SH-SY5Y (cell line): ENCODE results near the gene NCLN.

Experiments used
- GATA2 ChIP-seq: IDR thresholded peaks from 2 replicates; pipeline ENCODE4 v1.6.1; 2011; ENCODE audit warnings: mild to moderate bottlenecking, low read depth, low read length
- GATA3 ChIP-seq: IDR thresholded peaks from 2 replicates; pipeline ENCODE4 v1.6.1; 2011; ENCODE audit warnings: low read depth, mild to moderate bottlenecking, low read length, moderate library complexity

NCLN gene

DNA sequence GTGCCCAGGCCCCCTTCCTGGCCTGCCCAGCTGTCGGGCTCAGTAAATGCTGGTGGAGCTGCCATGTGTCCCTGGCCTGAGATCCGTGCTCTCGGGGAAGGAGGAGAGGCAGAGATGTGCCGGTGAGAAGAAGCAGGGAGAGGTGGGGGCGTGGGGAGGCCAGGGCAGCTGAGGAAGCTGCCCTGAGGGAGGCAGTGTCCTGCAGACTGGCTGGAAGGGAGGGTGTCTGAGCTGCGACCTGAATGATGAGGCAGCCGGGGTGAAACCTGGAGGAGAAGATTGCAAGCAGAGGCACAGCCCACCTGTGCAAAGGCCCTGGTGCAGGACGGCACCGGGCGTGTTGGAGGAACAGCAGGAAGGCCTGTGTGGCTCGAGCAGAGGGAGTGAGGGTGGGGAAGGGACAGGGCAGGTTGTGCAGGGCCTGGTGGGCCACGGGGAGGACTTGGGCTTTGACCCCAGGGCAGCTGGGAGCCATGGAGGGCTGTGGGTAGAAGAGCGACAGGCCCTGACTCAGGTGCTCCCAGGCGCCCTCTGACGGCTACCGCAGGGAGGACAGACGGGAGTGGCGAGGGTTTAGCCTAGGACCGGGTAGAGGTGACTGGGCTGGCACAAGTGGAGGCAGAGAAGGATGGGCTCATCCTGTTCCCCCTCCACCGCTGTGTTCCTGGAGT, 24.8 kb downstream of the NCLN start:
- TF ChIP-seq GATA2, result no peak
- TF ChIP-seq GATA3, result no peak

DNA sequence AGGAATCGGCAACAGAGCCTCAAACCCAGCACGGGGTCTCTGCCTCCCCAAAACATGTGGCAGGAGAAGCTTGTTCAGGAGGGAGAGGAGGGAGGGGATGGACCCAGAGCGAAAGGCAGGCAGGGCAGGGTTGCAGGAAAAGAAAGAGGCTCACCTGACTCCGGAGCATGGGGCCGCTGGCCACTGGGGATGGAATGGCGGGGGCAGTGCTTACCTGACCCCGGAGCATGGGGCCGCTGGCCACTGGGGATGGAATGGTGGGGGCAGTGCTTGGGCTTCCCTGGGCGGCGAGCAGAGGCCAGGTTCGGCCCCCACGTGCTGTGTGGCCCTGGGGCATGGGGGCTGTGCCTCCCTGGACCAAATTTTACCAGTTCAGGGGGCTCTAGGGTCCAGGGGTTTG, 25.5 kb downstream of the NCLN start:
- TF ChIP-seq GATA2 (no peak), GATA3 (no peak)

DNA sequence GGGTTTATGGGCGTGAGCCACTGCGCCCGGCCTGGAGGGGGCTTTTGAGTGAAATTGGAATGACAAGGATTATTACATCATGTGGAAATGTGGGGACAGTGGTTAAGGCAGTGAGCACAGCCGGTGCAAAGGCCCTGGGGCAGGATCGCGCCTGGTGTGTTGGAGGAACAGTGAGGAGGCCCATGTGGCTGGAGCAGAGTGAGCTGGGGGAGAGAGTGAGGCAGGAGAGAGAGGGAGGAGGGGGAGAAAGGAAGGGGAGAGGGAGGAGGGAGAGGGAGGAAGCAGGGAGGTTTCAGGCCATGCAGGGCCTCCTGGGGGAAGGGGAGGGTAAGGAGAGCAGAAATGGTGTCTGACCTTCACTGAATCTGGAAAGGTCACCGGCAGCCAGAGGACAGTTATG, 27.4 kb downstream of the NCLN start:
- TF ChIP-seq GATA2, result no peak
- no peak for TF ChIP-seq GATA3

DNA sequence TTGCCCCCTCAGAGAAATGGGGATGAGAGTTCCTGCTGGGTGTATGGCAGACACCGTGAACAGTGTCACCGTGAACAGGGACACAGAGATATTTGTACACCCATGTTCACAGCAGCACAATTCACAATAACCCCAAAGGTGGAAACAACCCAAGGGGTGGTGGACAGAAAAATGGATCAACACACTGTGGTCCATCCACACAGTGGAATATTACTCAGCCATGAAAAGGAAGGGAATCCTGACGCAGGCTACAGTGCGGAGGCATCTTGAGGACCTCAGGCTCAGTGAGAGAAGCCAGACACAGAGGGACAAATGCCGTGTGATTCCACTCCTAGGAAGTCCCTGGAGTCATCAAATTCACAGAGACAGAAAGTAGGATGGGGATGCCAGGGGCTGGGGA, 31.1 kb downstream of the NCLN start:
- TF ChIP-seq GATA2, result no peak
- TF ChIP-seq GATA3, result no peak

DNA sequence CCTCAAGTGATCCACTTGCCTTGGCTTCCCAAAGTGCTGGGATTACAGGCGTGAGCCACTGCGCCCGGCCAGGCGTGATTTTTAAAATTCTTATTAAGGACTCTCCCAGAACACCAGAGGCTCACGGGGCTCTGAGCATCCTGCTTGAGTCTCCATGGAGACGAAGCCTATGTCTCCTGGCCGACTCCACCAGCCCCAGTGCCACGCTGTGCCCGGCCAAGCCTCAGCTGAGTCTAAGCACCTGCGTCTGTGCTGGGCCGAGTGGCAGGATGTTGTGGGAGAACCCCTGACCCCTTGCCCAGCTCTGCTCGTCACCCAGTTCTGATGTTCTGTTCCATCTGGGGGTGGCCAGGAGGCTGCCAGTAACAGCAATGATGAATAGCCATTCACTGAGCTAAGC, 34.8 kb downstream of the NCLN start:
- TF ChIP-seq GATA2 (no peak), GATA3 (no peak)

DNA sequence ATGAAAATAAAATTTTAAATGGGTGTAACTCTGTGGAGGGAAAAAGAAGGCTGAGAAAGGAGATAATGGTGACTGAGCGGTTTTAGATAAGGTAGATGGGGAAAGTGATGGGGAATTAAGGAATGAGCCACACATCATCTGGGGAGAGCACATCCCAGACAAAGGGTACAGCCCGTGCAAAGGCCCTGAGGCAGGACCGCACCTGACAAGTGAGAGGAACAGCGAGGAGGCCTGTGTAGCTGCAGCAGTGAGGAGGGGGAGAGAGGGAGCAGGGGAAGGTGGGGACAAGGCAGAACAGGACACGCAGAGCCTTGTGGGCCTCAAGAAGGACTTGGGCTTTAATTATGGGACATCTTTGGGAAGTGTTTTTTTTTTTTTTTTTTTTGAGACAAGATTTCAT, 37.0 kb downstream of the NCLN start:
- no peak for TF ChIP-seq GATA3
- no peak for TF ChIP-seq GATA2

DNA sequence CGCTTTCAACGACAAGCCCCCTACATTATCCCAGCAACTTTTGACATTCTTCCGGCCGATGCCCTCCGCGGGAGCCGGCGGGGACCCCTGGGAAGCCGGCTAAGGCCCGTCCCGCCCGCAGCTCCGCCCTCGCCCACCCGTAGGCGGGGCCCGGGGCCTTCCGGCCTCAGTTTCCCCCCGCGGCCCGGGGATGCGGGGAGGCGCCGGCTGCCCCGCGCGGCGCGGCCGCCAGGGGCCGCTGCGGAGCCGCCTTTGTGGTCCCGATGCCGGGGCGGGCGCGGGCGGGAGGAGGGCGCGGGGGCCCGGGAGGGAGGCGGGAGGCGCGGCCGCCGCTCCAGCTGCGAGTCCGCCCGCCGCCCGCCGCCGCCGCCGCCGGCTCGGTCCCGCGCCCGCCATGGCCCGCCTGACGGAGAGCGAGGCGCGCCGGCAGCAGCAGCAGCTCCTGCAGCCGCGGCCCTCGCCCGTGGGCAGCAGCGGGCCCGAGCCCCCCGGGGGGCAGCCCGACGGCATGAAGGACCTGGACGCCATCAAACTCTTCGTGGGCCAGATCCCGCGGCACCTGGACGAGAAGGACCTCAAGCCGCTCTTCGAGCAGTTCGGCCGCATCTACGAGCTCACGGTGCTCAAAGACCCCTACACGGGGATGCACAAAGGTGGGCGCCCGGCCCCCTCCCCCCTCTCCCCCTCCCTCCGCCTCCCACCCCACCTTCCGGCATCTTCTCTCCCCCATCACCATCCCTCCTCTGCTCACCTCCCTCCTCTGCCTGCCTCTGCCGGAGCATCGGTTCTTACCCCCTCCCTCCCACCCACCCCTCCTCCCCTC, 38.8 kb downstream of the NCLN start, which contains the start of gene CELF5:
TSS of gene CELF5 (plus strand) at position 316 of the 823 bp plus-strand sequence. CDS start at position 395, 79 bp downstream.
- TF ChIP-seq GATA3 (no peak), GATA2 (no peak)

DNA sequence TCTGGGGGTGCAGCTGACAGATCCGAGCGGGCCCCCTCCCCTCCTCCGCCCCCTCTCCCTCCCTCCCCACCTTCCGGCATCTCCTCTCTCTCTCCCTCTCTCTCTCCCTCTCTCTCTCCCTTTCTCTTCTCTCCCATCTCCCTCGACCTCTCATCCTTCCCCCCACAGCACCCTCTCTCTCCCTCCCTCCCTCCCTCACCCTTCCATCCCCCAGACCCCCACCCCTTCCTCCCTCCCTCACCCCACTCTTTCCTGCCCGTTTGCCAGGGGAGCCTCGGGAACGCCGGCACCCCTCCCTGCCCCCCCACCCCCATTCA, 39.4 kb downstream of the NCLN start:
- no peak for TF ChIP-seq GATA2
- no peak for TF ChIP-seq GATA3

DNA sequence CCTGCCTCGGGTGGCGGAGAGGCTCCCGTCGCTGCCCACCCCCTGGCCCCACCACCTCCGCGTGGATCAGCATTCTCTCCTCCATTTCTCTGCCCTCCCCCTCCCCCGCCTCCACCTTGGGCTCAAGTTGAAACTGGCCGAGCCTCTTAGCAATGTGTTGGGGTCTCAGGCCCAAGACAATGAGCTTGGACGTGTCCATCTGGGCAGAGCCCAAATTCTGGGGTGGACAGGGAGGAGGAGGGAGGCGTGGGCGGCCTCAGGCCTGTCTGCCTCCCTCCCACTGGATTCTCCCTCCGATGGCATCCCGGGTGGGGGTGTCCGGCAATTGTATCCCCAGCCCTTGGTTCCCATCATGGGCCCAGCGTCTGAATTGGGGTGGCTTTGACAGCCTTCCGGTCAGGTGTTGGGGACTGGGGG, 40.0 kb downstream of the NCLN start:
- TF ChIP-seq GATA3 (no peak), GATA2 (no peak)

DNA sequence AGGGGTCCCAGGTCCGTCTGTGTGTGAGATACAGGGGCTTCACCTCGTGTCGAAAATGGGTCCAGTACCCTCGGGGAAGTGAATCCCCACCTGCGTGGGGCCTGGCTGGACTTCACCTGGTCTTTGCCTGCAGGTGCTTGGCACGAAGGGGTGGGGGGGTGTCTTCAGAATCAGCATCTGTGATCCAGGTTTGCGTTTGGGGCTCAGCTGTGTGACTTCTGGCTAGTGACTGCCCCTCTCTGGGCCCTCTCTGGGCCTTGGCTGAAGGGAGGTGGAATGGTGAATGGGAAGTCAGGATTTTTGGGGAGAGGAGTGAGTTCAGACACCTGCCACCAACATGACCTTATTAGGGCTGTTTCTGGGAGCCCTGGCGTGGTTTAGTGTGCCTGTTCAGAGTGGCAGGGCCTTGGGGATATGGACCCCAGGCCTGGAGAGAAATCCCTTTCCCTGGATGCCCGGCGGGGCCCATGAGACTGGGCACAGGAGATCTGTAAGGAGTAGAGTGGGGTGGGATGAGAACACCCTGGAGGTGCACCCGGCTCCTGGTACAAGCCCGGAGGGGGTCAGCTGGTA, 41.4 kb downstream of the NCLN start:
- TF ChIP-seq GATA2, result no peak
- TF ChIP-seq GATA3, result no peak

DNA sequence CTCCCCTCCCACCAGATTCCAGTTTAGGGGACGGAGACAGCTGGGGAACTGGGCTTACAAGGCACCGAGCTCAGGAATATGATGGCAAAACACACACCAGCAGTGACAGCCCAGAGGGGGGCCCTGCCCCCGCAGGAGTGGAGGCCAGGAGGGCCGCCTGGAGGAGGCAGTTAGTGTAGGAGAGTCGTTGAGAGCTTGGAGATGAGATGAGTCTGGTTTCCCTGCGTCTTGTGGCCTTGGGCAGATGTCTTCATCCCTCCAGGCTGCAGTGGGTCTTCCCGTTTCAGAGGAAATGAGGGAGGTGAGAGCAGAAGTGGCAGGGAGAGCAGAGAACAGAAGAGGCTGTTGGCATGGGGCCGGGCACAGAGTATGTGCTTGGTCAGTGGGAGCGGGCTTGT, 43.6 kb downstream of the NCLN start:
- TF ChIP-seq GATA3, result no peak
- no peak for TF ChIP-seq GATA2

DNA sequence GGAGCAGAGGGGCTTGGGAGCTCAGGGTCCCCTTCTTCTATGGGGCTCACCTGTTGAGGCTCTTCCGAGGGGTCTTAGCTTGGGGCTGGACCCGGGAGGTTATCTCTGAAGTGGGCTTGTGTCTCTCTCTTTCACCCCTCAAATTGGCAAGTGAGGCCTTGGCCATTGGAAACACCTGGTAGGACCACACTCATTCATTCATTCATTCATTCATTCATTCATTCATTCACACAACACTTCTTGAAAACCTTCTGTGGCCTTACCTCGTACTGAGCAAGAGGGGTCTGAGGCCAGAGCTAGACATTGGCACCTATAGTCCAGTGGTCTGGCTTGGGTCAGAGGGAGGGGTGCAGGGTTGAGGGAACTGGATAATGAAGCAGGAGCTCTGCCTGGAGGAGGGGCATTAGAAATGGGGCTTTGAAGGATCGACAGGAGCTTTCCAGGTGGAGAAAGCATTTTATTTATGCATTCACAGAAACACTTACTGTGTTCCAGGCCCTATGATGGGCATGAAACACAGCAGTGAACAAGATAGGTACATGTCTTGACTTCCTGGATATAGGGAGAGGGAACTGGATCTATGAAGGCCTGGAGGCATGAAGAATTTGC, 44.3 kb downstream of the NCLN start:
- TF ChIP-seq GATA2 (no peak), GATA3 (no peak)

DNA sequence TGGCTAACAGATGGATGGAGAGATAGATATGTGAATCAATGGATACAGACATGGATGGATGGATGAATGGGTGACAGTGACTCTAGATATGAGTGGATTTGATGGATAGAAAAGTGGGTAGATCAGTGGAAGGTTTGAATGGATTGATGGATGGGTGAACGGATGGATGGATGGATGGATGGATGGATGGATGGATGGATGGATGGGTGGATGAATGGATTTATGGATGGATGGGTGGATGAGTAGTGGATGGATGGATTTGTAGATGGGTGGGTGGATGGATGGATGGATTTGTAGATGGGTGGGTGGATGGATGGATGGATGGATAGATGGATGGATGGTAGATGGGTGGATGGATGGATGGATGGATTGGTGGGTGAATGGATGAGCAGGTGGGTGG, 45.6 kb downstream of the NCLN start:
- no peak for TF ChIP-seq GATA2
- TF ChIP-seq GATA3, result no peak

DNA sequence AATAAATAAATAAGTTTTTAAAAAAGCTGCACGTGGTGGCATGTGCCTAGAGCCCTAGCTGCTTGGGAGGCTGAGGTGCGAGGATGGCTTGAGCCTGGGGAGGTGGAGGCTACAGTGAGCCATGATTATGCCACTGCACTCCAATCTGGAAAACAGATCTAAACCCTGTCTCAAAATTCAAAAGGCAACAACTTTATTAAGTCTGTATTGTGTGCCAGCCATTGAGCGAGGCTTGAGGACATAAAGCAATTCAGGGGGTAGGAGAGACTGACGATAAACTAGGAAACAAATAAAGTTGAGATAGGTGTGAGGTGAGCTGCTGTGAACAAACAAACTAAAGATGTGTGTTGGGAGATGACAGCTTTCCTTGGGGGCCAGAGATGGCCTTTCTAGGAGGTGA, 47.4 kb downstream of the NCLN start:
- TF ChIP-seq GATA2 (no peak), GATA3 (no peak)
